GM19328 (cell line): Measurements from ENCODE around the gene RAB26.
"Not testable (repeated sequence)": the region's sequence is repeated elsewhere in the genome, so short reads cannot be mapped to it uniquely, and the experiment has no call there.

ENCODE experiments used
- ATAC-seq: cut with Tn5 transposase; IDR thresholded peaks from one replicate; pipeline ENCODE4 v1.9.1; 2021; ENCODE audit warnings: mild to moderate bottlenecking, moderate library complexity; ENCODE audit not compliant: unreplicated experiment

The RAB26 gene

GRCh38 chr16:2116428-2116827 lies 32.0 kb upstream of the RAB26 start:
- ATAC-seq, result not testable (repeated sequence)

GRCh38 chr16:2117341-2117740 lies 31.1 kb upstream of the RAB26 start:
- ATAC-seq, result not testable (repeated sequence)

GRCh38 chr16:2117960-2118722 lies 30.3 kb upstream of the RAB26 start:
- not testable (repeated sequence) for ATAC-seq

GRCh38 chr16:2121325-2121724 lies 27.1 kb upstream of the RAB26 start:
- ATAC-seq, result not testable (repeated sequence)

GRCh38 chr16:2121853-2122252 lies 26.6 kb upstream of the RAB26 start:
- no peak for ATAC-seq

- no peak for ATAC-seq
These were observed 26.0 kb upstream of the RAB26 start for GRCh38 chr16:2122429-2122828.

- ATAC-seq, result not testable (repeated sequence)
These were observed 25.3 kb upstream of the RAB26 start for GRCh38 chr16:2122934-2123683.

- ATAC-seq, result not testable (repeated sequence)
These were observed 24.6 kb upstream of the RAB26 start for GRCh38 chr16:2123706-2124376.

GRCh38 chr16:2124377-2124693 lies 24.1 kb upstream of the RAB26 start:
- not testable (repeated sequence) for ATAC-seq

- ATAC-seq, result not testable (repeated sequence)
These were observed 23.6 kb upstream of the RAB26 start for GRCh38 chr16:2124694-2125444.

- ATAC-seq, result not testable (repeated sequence)
These were observed 22.8 kb upstream of the RAB26 start for GRCh38 chr16:2125609-2126008.

GRCh38 chr16:2126161-2126743 lies 22.2 kb upstream of the RAB26 start:
- not testable (repeated sequence) for ATAC-seq

- ATAC-seq, result not testable (repeated sequence)
These were observed 21.4 kb upstream of the RAB26 start for GRCh38 chr16:2126928-2127556.

- ATAC-seq, result not testable (repeated sequence)
These were observed 20.7 kb upstream of the RAB26 start for GRCh38 chr16:2127630-2128280.

GRCh38 chr16:2129251-2129650 lies 19.2 kb upstream of the RAB26 start:
- ATAC-seq, result not testable (repeated sequence)

GRCh38 chr16:2129890-2130447 lies 18.5 kb upstream of the RAB26 start:
- not testable (repeated sequence) for ATAC-seq

GRCh38 chr16:2133797-2134196 lies 14.6 kb upstream of the RAB26 start:
- ATAC-seq, result not testable (repeated sequence)

- ATAC-seq, result not testable (repeated sequence)
These were observed 13.4 kb upstream of the RAB26 start for GRCh38 chr16:2135071-2135470.
